ENCODE results near the gene RIPK3. TPM values are rescaled to one million over a fixed set of nuclear protein-coding genes. Genes with fewer than 3 reads are reported as not detected.
"Not testable (repeated sequence)": the region's sequence is repeated elsewhere in the genome, so short reads cannot be mapped to it uniquely, and the experiment has no call there.

Gene RIPK3
- total RNA-seq = 1 to 10 TPM; 1.9 to 7.6 TPM

GRCh38 chr14:24339284-24340151 lies at the start of gene RIPK3:
TSS of gene RIPK3 (minus strand) at chr14:24339991. CDS start at chr14:24339826, 165 bp downstream.
- no peak for DNase-seq (ENCODE audit: low spot score)
- peak within 1 kb of the TSS; percentile 12 to 23 for H3K4me3 ChIP-seq
- WGBS = 29% methylated on average over 50 of the region's 51 CpGs
- TF ChIP-seq CTCF (IDR thresholded peaks at IDR 0.05) (no peak), POLR2AphosphoS5 (IDR thresholded peaks at IDR 0.05) (peak; percentile 26), POLR2A (IDR thresholded peaks at IDR 0.05) (no peak)
- H3K4me1 ChIP-seq (replicated peaks) = no peaks in the 10 kb centered on the region
- H3K27me3 ChIP-seq (replicated peaks; ENCODE audit: insufficient read depth) = peaks cover 3% of the 10 kb centered on the region
- no peak within 1 kb of the TSS for H3K27ac ChIP-seq
- H3K9me3 ChIP-seq = no peaks in the 10 kb centered on the region
- no peaks in the 10 kb centered on the region for H3K36me3 ChIP-seq
- intact Hi-C loops (cut with DNase I) = no loop called here

- TF ChIP-seq POLR2A (IDR thresholded peaks at IDR 0.05) (no peak), CTCF (IDR thresholded peaks at IDR 0.05) (no peak), POLR2AphosphoS5 (IDR thresholded peaks at IDR 0.05) (no peak)
- H3K27ac ChIP-seq = no peak overlapping the region
- WGBS = 74% methylated on average over 11 of the region's 11 CpGs
Observed at GRCh38 chr14:24389226-24389848, 49.5 kb upstream of the RIPK3 start.

GRCh38 chr14:24388474-24389179 lies 48.8 kb upstream of the RIPK3 start:
- intact Hi-C loops (cut with DNase I) = no loop called here
- Histone ChIP-seq H3K36me3 (no peaks in the 10 kb centered on the region), H3K27ac (no peak overlapping the region), H3K4me1 (replicated peaks) (no peaks in the 10 kb centered on the region), H3K4me3 (no peak overlapping the region), H3K9me3 (no peaks in the 10 kb centered on the region), H3K27me3 (replicated peaks; ENCODE audit: insufficient read depth) (no peaks in the 10 kb centered on the region)
- TF ChIP-seq POLR2A (IDR thresholded peaks at IDR 0.05) = no peak
- DNase-seq (ENCODE audit: low spot score) = no peak
- WGBS = 79% methylated on average over 2 of the region's 2 CpGs

More at GRCh38 chr14:24389226-24389848, 49.5 kb upstream of the RIPK3 start:
- DNase-seq (ENCODE audit: low spot score) = no peak
- intact Hi-C loops (cut with DNase I) = no loop called here
- no peak overlapping the region for H3K4me3 ChIP-seq
- H3K9me3 ChIP-seq = no peaks in the 10 kb centered on the region
- H3K4me1 ChIP-seq (replicated peaks) = no peaks in the 10 kb centered on the region
- no peaks in the 10 kb centered on the region for H3K36me3 ChIP-seq
- H3K27me3 ChIP-seq (replicated peaks; ENCODE audit: insufficient read depth) = no peaks in the 10 kb centered on the region

- H3K27me3 ChIP-seq (replicated peaks; ENCODE audit: insufficient read depth); H3K4me3 ChIP-seq; intact Hi-C loops (cut with DNase I); DNase-seq (ENCODE audit: low spot score); H3K9me3 ChIP-seq; H3K27ac ChIP-seq; H3K4me1 ChIP-seq (replicated peaks); H3K36me3 ChIP-seq: not testable (repeated sequence)
- WGBS = 88% methylated on average over 5 of the region's 5 CpGs
Observed at GRCh38 chr14:24387579-24387978, 47.8 kb upstream of the RIPK3 start.

- no peaks in the 10 kb centered on the region for H3K36me3 ChIP-seq
- no peak overlapping the region for H3K27ac ChIP-seq
- TF ChIP-seq POLR2AphosphoS5 (IDR thresholded peaks at IDR 0.05) (no peak), CTCF (IDR thresholded peaks at IDR 0.05) (no peak), POLR2A (IDR thresholded peaks at IDR 0.05) (no peak)
- no peaks in the 10 kb centered on the region for H3K9me3 ChIP-seq
- H3K4me1 ChIP-seq (replicated peaks) = no peaks in the 10 kb centered on the region
- WGBS = 72% methylated on average over 2 of the region's 2 CpGs
- no peak for DNase-seq (ENCODE audit: low spot score)
- H3K4me3 ChIP-seq = no peak overlapping the region
- intact Hi-C loops (cut with DNase I) = no loop called here
- no peaks in the 10 kb centered on the region for H3K27me3 ChIP-seq (replicated peaks; ENCODE audit: insufficient read depth)
Observed at GRCh38 chr14:24387009-24387345, 47.2 kb upstream of the RIPK3 start.

Data from prostate gland (tissue), 2 donors.